Thyroid gland (tissue), 4 donors: ENCODE measurements around the gene NUPR1. TPM values are rescaled to one million over a fixed set of nuclear protein-coding genes. Genes with fewer than 3 reads are reported as not detected.

ENCODE experiments used
- DNase-seq, 2 donors: peaks; one replicate each; pipeline ENCODE4 v3.0.0-alpha.2; 2019
- H3K27ac ChIP-seq, 3 donors: fragments of 200-600 bp; sonication (generic); 1 replicate in 2 of 3; 2 replicates in 1 of 3; pipeline ENCODE4 v1.5.1; 2016 to 2019; ENCODE audit warnings: mild to moderate bottlenecking in 1 of 3, moderate library complexity in 1 of 3
- H3K27me3 ChIP-seq: fragments of 200-600 bp; sonication (generic); one replicate; pipeline ENCODE4 v1.5.1; 2019
- H3K36me3 ChIP-seq, 2 donors: fragments of 200-600 bp; sonication (generic); one replicate each; pipeline ENCODE4 v1.5.1; 2016 to 2019
- H3K4me1 ChIP-seq, 2 donors: fragments of 200-600 bp; sonication (generic); one replicate each; pipeline ENCODE4 v1.5.1; 2017 to 2019
- H3K4me3 ChIP-seq, 3 donors: fragments of 200-600 bp; sonication (generic); replicated peaks in 1 of 3; 1 replicate in 2 of 3; 2 replicates in 1 of 3; pipeline ENCODE4 v1.5.1; 2016; ENCODE audit warnings: mild to moderate bottlenecking in 1 of 3
- H3K9me3 ChIP-seq: fragments of 200-600 bp; sonication (generic); one replicate; pipeline ENCODE4 v1.5.1; 2017
- POLR2A ChIP-seq, 2 donors: fragments of 450-650 bp; IDR thresholded peaks; one replicate each; pipeline ENCODE4 v1.6.1; 2017; ENCODE audit warnings: antibody characterized with exemption in 2 of 2, mild to moderate bottlenecking in 2 of 2, moderate library complexity in 1 of 2
- WGBS, 2 donors: methylation state at CpG; one replicate each; pipeline ENCODE4 v1.1.5; 2017; 5-methylcytosine and 5-hydroxymethylcytosine counted together
- intact Hi-C: fragments of 100-400 bp; cut with DNase I; formaldehyde crosslinking; loops from one replicate; pipeline ENCODE4 v1.15.1; 2023
- total RNA-seq, 4 donors: library from RNA; depleted of rRNA; stranded (reverse); fragments of >200 nt; gene quantifications; one replicate each; pipeline ENCODE4 v1.2.3, GENCODE V29; 2016
- TF ChIP-seq, protein P1 (sequence below), 6 experiments: fragments of 200-600 bp in 3 of 6; fragments of 450-650 bp in 3 of 6; sonication (generic) in 3 of 6; IDR thresholded peaks; one replicate each; pipeline ENCODE4 v1.5.1; 2016 to 2019; ENCODE audit warnings: antibody characterized with exemption in 6 of 6, mild to moderate bottlenecking in 2 of 6, inconsistent platforms in 1 of 6, moderate library complexity in 1 of 6

The NUPR1 gene
- total RNA-seq, 4 donors from 2014 or later, result 53.3 to 1,103 (median 535) TPM

DNA sequence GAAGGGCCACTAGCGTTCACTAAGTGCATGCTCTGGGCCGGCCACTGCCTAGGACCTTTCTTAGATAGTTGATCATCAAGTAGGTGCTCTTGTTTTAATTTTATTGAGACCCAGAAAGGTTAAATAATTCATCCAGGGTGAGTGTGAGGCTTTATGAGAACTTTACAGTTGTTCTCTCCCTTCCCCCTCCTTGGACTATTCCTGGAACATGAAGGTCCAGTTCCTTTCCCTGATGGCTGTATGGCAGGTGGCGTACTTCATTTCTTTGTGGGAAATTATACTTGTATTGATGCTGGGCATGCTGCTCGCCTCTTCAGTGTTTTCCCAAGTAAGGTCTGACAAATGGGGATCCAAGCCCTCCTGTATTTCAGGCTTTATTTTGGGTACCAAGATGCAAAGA is 23.4 kb upstream of the NUPR1 start:
- Histone ChIP-seq H3K36me3 (peaks cover 0 to 4% of the 10 kb centered on the region in 2 donors), H3K27me3 (no peaks in the 10 kb centered on the region), H3K27ac (peak overlapping the region; percentile 20 to 49 (median 28)), H3K4me3 (no peak overlapping the region), H3K4me1 (peaks cover 11 to 12% of the 10 kb centered on the region in 2 donors), H3K9me3 (no peaks in the 10 kb centered on the region)
- no peak for DNase-seq
- intact Hi-C loops, result no loop called here
- TF ChIP-seq, protein P1, sequence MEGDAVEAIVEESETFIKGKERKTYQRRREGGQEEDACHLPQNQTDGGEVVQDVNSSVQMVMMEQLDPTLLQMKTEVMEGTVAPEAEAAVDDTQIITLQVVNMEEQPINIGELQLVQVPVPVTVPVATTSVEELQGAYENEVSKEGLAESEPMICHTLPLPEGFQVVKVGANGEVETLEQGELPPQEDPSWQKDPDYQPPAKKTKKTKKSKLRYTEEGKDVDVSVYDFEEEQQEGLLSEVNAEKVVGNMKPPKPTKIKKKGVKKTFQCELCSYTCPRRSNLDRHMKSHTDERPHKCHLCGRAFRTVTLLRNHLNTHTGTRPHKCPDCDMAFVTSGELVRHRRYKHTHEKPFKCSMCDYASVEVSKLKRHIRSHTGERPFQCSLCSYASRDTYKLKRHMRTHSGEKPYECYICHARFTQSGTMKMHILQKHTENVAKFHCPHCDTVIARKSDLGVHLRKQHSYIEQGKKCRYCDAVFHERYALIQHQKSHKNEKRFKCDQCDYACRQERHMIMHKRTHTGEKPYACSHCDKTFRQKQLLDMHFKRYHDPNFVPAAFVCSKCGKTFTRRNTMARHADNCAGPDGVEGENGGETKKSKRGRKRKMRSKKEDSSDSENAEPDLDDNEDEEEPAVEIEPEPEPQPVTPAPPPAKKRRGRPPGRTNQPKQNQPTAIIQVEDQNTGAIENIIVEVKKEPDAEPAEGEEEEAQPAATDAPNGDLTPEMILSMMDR (IDR thresholded peaks at IDR 0.05), result no peak
- TF ChIP-seq POLR2A (IDR thresholded peaks at IDR 0.05), result no peak
- WGBS, 2 donors, result 91 to 96% methylated on average over 4 of the region's 4 CpGs

- WGBS, 2 donors, result 52 to 56% methylated on average over 7 of the region's 7 CpGs
- peaks cover 0 to 4% of the 10 kb centered on the region in 2 donors for H3K36me3 ChIP-seq
- H3K9me3 ChIP-seq, result no peaks in the 10 kb centered on the region
- peaks cover 11 to 12% of the 10 kb centered on the region in 2 donors for H3K4me1 ChIP-seq
- intact Hi-C loops, result no loop called here
- peak overlapping the region; percentile 20 to 49 (median 28) for H3K27ac ChIP-seq
- DNase-seq, result peak in 1 of 2 donors; percentile 9
- no peak overlapping the region for H3K4me3 ChIP-seq
- H3K27me3 ChIP-seq, result no peaks in the 10 kb centered on the region
- no peak for TF ChIP-seq POLR2A (IDR thresholded peaks at IDR 0.05)
- TF ChIP-seq, protein P1 (IDR thresholded peaks at IDR 0.05), result no peak
Measured at GRCh38 chr16:28561557-28562187, 22.9 kb upstream of the NUPR1 start.

DNA sequence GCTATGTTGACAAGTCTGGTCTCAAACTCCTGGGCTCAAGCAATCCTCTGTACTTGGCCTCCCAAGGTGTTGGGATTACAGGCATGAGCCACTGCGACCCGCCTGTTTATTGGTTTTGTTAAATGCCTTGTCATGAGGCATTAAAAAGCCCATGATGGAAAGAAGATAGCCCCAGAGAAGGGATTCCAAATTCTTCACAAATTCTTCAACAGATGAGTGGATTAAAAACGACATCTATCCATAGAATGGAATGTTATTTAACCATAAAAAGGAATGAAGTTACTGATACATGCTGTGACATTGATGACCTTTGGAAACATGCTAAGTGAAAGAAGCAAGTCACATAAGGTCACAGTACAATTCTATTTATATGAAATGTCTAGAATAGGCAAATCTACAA is 19.7 kb upstream of the NUPR1 start:
- Histone ChIP-seq H3K4me1 (peaks cover 21% of the 10 kb centered on the region in 2 donors), H3K9me3 (no peaks in the 10 kb centered on the region), H3K27me3 (no peaks in the 10 kb centered on the region), H3K27ac (no peak overlapping the region), H3K36me3 (peaks cover 0 to 4% of the 10 kb centered on the region in 2 donors), H3K4me3 (no peak overlapping the region)
- TF ChIP-seq, protein P1 (IDR thresholded peaks at IDR 0.05), result no peak
- TF ChIP-seq POLR2A (IDR thresholded peaks at IDR 0.05), result no peak
- 89 to 92% methylated on average over 3 of the region's 3 CpGs for WGBS, 2 donors
- no peak for DNase-seq
- intact Hi-C loops, result no loop called here

DNA sequence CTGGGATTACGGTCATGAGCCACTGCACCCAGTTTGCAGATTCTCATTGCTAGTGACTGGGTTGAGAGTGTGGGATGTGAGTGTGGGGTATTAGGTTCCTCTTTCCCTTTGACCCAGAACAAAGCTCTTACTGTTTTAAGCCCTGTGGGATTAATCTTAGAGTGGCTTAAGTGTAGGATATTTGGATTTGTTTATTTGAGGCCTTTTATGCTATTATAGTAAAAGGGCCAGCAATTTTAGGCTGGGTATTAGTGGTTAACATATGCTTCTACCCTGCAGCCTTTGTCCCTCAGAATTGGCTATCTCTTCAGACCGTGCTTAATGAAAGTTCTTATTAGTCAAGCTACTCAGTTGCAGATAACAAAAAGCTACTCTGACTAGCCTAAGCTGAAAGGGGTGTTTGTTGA is 18.1 kb upstream of the NUPR1 start:
- no peaks in the 10 kb centered on the region for H3K9me3 ChIP-seq
- no peak overlapping the region for H3K27ac ChIP-seq
- no peak for TF ChIP-seq POLR2A (IDR thresholded peaks at IDR 0.05)
- TF ChIP-seq, protein P1 (IDR thresholded peaks at IDR 0.05), result no peak
- no peak for DNase-seq
- intact Hi-C loops, result no loop called here
- H3K4me3 ChIP-seq, result no peak overlapping the region
- peaks cover 0 to 4% of the 10 kb centered on the region in 2 donors for H3K36me3 ChIP-seq
- WGBS, 2 donors, result 87 to 92% methylated on average over 2 of the region's 2 CpGs
- H3K27me3 ChIP-seq, result no peaks in the 10 kb centered on the region
- H3K4me1 ChIP-seq, result peaks cover 20 to 23% of the 10 kb centered on the region in 2 donors

- Histone ChIP-seq H3K27me3 (no peaks in the 10 kb centered on the region), H3K27ac (no peak overlapping the region), H3K4me1 (peaks cover 13 to 14% of the 10 kb centered on the region in 2 donors), H3K36me3 (peaks cover 0 to 4% of the 10 kb centered on the region in 2 donors), H3K4me3 (no peak overlapping the region), H3K9me3 (no peaks in the 10 kb centered on the region)
- WGBS, 2 donors, result 79 to 94% methylated on average over 2 of the region's 2 CpGs
- DNase-seq, result no peak
- intact Hi-C loops, result no loop called here
- TF ChIP-seq POLR2A (IDR thresholded peaks at IDR 0.05), result no peak
- TF ChIP-seq, protein P1 (IDR thresholded peaks at IDR 0.05), result no peak
Measured at GRCh38 chr16:28555561-28555960, 16.8 kb upstream of the NUPR1 start.
